Prostate gland (tissue), 2 donors: ENCODE results near the gene RAB5B.

Experiments
- POLR2AphosphoS5 ChIP-seq: sonication (generic); formaldehyde crosslinking; IDR thresholded peaks from one replicate; pipeline ENCODE4 v1.6.1; 2017; ENCODE audit warnings: antibody characterized with exemption
- TF ChIP-seq, protein P1 (sequence below), 4 experiments: fragments of 200-600 bp in 2 of 4; fragments of 450-650 bp in 2 of 4; sonication (generic) in 2 of 4; IDR thresholded peaks; 1 replicate in 3 of 4; 2 replicates in 1 of 4; pipeline ENCODE4 v1.5.1; 2016 to 2019; ENCODE audit warnings: antibody characterized with exemption in 4 of 4, mild to moderate bottlenecking in 2 of 4, moderate library complexity in 2 of 4

DNA sequence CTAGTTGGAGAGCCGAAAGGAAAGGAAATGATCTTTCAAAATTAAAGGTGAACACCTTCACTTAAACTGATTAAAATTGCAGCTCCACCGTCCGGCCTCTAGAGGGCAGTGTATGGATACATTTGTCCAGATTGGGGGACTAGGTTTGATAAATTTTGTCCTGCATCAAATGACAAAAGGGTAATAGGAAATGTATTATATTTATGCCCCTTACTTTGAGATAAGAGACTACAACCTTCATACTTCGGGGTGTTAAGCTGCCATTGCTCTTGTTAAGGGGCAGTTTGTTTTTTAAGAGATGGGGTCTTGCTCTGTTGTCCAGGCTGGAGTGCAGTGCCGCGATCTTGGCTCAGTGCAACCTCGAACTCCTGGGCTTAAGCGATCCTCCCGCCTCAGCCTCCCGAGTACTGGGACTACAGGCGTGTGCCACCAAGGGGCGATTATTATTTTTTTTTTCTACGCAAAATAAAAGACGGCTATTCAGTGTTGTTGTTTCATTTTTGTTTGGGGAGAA is 22.4 kb downstream of the RAB5B start:
- TF ChIP-seq, protein P1, sequence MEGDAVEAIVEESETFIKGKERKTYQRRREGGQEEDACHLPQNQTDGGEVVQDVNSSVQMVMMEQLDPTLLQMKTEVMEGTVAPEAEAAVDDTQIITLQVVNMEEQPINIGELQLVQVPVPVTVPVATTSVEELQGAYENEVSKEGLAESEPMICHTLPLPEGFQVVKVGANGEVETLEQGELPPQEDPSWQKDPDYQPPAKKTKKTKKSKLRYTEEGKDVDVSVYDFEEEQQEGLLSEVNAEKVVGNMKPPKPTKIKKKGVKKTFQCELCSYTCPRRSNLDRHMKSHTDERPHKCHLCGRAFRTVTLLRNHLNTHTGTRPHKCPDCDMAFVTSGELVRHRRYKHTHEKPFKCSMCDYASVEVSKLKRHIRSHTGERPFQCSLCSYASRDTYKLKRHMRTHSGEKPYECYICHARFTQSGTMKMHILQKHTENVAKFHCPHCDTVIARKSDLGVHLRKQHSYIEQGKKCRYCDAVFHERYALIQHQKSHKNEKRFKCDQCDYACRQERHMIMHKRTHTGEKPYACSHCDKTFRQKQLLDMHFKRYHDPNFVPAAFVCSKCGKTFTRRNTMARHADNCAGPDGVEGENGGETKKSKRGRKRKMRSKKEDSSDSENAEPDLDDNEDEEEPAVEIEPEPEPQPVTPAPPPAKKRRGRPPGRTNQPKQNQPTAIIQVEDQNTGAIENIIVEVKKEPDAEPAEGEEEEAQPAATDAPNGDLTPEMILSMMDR (IDR thresholded peaks at IDR 0.05): peak; percentile 68 to 93 (median 82)
- peak; percentile 63 for TF ChIP-seq POLR2AphosphoS5
